Fibroblast of villous mesenchyme (primary cell): ENCODE measurements around the gene PLD6. TPM values are rescaled to one million over a fixed set of nuclear protein-coding genes. Genes with fewer than 3 reads are reported as not detected.
"Not testable (repeated sequence)": the region's sequence is repeated elsewhere in the genome, so short reads cannot be mapped to it uniquely, and the experiment has no call there.

Experiments
- DNase-seq: peaks from one replicate; pipeline ENCODE4 v3.0.0-alpha.2; 2010; ENCODE audit warnings: low read depth
- H3K4me3 ChIP-seq: 2 replicates; pipeline ENCODE4 v1.5.1; 2011; ENCODE audit warnings: low read depth, mild to moderate bottlenecking, low read length
- CTCF ChIP-seq: IDR thresholded peaks from 2 replicates; pipeline ENCODE4 v1.5.1; 2012; ENCODE audit warnings: low read depth, mild to moderate bottlenecking, low read length; ENCODE audit not compliant: insufficient read depth
- total RNA-seq: library from RNA; depleted of rRNA; stranded (reverse); fragments of >200 nt; gene quantifications from 2 replicates; pipeline ENCODE4 v1.2.3, GENCODE V29; 2012

PLD6 gene
- total RNA-seq, 1 donor: 5.6 TPM

DNA sequence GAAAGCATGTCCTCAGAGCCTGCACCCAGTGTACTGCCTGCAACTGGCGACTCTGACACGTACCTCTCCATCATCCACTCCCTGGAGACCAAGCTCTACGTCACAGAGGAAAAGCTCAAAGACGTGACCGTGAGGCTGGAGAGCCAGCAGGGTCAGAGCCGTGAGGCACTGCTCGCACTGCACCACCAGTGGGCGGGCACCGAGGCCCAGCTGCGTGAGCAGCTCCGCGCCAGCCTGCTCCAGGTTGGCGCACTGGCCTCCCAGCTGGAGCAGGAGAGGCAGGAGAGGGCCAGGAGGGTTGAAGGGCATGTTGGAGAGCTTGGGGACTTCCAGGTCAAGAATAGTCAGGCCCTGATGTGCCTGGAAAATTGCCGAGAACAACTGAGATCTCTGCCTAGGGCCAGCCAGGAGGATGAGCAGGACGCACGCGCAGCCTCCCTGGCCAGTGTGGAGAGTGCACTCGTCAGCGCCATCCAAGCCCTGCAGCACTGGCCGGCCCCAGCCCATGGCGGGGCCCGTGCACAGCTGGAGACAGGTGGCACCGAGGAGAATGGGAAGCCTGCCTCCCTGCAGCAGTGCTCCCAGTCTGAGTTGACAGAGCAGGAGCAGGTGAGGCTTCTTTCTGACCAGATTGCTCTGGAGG lies 40.3 kb downstream of the PLD6 start:
- TF ChIP-seq CTCF: no peak
- H3K4me3 ChIP-seq: no peak overlapping the region
- DNase-seq: no peak

DNA sequence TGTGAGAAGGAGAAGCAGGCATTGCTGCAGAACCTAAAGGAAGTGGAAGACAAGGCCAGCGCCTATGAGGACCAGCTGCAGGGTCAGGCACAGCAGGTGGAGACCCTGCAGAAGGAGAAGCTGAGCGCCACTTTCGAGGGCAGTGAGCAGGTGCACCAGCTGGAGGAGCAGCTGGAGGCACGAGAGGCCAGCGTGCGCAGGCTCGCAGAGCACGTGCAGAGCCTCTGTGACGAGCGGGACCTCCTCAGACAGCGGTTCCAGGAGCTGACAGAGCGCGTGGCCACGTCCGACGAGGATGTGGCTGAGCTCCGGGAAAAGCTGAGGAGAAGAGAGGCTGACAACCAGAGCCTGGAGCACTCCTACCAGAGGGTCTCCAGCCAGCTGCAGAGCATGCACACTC lies 41.5 kb downstream of the PLD6 start:
- no peak for TF ChIP-seq CTCF
- DNase-seq: no peak
- no peak overlapping the region for H3K4me3 ChIP-seq

GRCh38 chr17:17164156-17164555 lies 42.0 kb downstream of the PLD6 start:
- TF ChIP-seq CTCF: no peak
- H3K4me3 ChIP-seq: no peak overlapping the region
- no peak for DNase-seq

DNA sequence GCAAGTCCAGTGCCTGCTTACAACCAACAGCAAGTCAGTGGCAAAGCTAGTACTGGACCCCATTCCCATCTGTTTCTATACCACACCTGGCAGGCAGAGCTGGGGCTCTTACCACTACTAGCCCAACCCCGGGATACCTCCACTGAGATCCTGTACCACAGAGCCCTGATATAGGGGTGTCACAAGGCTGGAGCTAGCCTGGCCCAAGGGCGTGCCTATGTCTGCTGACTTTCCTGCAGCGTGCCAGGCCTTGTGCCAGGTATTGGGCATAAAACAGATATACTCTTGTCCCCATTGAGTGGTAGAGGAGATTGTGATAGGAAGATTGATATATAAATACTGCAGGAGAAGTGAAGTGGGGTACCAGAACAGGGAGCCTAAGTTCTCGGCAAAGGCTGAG lies 44.4 kb downstream of the PLD6 start:
- H3K4me3 ChIP-seq: no peak overlapping the region
- DNase-seq: no peak
- no peak for TF ChIP-seq CTCF

GRCh38 chr17:17161121-17161520 lies 45.0 kb downstream of the PLD6 start:
- DNase-seq: no peak
- TF ChIP-seq CTCF: no peak
- H3K4me3 ChIP-seq: no peak overlapping the region

- H3K4me3 ChIP-seq: no peak overlapping the region
- DNase-seq: no peak
- TF ChIP-seq CTCF: no peak
These were observed 46.6 kb downstream of the PLD6 start for GRCh38 chr17:17159571-17159970.

- not testable (repeated sequence) for H3K4me3 ChIP-seq, DNase-seq
These were observed 47.6 kb downstream of the PLD6 start for GRCh38 chr17:17158506-17158905.
